Progenitor cell of endocrine pancreas (in vitro differentiated cells): Measurements from ENCODE around the gene VDAC2. TPM values are rescaled to one million over a fixed set of nuclear protein-coding genes. Genes with fewer than 3 reads are reported as not detected.

Source experiments
- DNase-seq: peaks from one replicate; pipeline ENCODE4 v3.0.0; 2021; ENCODE audit warnings: low spot score; ENCODE audit not compliant: unreplicated experiment
- H3K27ac Mint-ChIP-seq: 2 replicates; pipeline ENCODE4 v1.8.0; 2021; ENCODE audit warnings: mild to moderate bottlenecking, moderate library complexity, mixed read lengths
- H3K27me3 Mint-ChIP-seq: 2 replicates; pipeline ENCODE4 v1.8.0; 2021; ENCODE audit warnings: mixed read lengths
- H3K36me3 Mint-ChIP-seq: 2 replicates; pipeline ENCODE4 v1.8.0; 2022; ENCODE audit warnings: mixed read lengths; ENCODE audit not compliant: insufficient read depth
- H3K4me1 Mint-ChIP-seq: 2 replicates; pipeline ENCODE4 v1.8.0; 2021; ENCODE audit warnings: low read depth, mixed read lengths
- H3K4me3 Mint-ChIP-seq: 2 replicates; pipeline ENCODE4 v1.8.0; 2021; ENCODE audit warnings: low read depth, mild to moderate bottlenecking, moderate library complexity, mixed read lengths
- H3K9me3 Mint-ChIP-seq: 2 replicates; pipeline ENCODE4 v1.8.0; 2021; ENCODE audit warnings: low read depth, mixed read lengths
- total RNA-seq: library from RNA; stranded (reverse); gene quantifications from 2 replicates; pipeline ENCODE4 v1.2.1, GENCODE V29; 2021
- TF ChIP-seq, protein P1 (sequence below): fragments of 200-600 bp; sonication (generic); IDR thresholded peaks from one replicate; pipeline ENCODE4 v1.5.0; 2021; ENCODE audit warnings: antibody characterized with exemption, mild to moderate bottlenecking; ENCODE audit not compliant: unreplicated experiment

Gene VDAC2
- total RNA-seq, 1 donor from 2014 or later = 142 TPM

DNA sequence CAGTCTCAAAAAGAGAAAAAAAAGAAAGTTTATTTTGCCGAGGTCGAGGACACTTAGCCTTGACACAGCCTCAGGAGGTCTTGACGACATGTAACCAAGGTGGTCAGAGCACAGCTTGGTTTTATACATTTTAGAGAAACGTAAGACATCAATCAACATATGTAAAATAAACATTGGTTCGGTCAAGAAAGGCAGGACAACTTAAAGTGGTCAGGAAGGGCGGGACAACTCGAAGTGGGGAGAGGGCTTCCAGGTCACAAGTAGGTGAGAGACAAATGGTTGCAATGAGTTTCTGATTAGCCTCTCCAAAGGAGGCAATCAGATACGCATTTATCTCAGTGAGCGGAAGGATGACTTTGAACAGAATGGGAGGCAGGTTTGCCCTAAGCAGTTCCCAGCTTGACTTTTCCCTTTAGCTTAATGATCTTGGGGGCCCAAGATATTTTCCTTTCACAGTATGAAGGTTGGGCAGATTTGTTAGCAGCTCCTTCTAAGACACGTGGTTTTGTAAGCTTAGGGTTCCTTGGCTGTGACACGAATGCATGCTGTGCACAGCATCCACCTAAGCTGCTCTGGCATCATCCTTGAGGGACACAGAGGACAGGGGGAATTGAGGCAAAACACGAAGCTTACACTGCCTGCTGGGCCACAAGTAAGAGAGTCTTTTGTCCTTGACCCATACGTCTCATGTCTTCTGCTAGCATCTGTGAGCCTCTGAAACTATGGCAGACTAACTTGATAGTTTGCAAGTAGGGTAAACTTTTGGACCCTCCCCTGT is 3.3 kb upstream of the VDAC2 start:
- no peak overlapping the region for H3K4me3 Mint-ChIP-seq
- no peaks in the 10 kb centered on the region for H3K9me3 Mint-ChIP-seq
- peaks cover 3% of the 10 kb centered on the region for H3K36me3 Mint-ChIP-seq
- H3K4me1 Mint-ChIP-seq = peaks cover 26% of the 10 kb centered on the region
- no peaks in the 10 kb centered on the region for H3K27me3 Mint-ChIP-seq
- no peak for DNase-seq
- H3K27ac Mint-ChIP-seq = peak overlapping the region; percentile 7
- TF ChIP-seq, protein P1, sequence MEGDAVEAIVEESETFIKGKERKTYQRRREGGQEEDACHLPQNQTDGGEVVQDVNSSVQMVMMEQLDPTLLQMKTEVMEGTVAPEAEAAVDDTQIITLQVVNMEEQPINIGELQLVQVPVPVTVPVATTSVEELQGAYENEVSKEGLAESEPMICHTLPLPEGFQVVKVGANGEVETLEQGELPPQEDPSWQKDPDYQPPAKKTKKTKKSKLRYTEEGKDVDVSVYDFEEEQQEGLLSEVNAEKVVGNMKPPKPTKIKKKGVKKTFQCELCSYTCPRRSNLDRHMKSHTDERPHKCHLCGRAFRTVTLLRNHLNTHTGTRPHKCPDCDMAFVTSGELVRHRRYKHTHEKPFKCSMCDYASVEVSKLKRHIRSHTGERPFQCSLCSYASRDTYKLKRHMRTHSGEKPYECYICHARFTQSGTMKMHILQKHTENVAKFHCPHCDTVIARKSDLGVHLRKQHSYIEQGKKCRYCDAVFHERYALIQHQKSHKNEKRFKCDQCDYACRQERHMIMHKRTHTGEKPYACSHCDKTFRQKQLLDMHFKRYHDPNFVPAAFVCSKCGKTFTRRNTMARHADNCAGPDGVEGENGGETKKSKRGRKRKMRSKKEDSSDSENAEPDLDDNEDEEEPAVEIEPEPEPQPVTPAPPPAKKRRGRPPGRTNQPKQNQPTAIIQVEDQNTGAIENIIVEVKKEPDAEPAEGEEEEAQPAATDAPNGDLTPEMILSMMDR = no peak

- peak overlapping the region; percentile 60 for H3K27ac Mint-ChIP-seq
- peaks cover 4% of the 10 kb centered on the region for H3K36me3 Mint-ChIP-seq
These were observed 2.8 kb upstream of the VDAC2 start for GRCh38 chr10:75207857-75208144.

GRCh38 chr10:75208181-75208580 is 2.4 kb upstream of the VDAC2 start:
- TF ChIP-seq, protein P1 = no peak
- Mint-ChIP-seq H3K27ac (peak overlapping the region; percentile 60), H3K9me3 (no peaks in the 10 kb centered on the region), H3K36me3 (peaks cover 5% of the 10 kb centered on the region), H3K4me1 (peaks cover 31% of the 10 kb centered on the region), H3K4me3 (peak overlapping the region; percentile 29), H3K27me3 (no peaks in the 10 kb centered on the region)
- DNase-seq = no peak

More at GRCh38 chr10:75207857-75208144, 2.8 kb upstream of the VDAC2 start:
- no peaks in the 10 kb centered on the region for H3K9me3 Mint-ChIP-seq
- H3K4me1 Mint-ChIP-seq = peaks cover 31% of the 10 kb centered on the region
- H3K27me3 Mint-ChIP-seq = no peaks in the 10 kb centered on the region
- TF ChIP-seq, protein P1 = no peak
- no peak for DNase-seq
- peak overlapping the region; percentile 29 for H3K4me3 Mint-ChIP-seq

DNA sequence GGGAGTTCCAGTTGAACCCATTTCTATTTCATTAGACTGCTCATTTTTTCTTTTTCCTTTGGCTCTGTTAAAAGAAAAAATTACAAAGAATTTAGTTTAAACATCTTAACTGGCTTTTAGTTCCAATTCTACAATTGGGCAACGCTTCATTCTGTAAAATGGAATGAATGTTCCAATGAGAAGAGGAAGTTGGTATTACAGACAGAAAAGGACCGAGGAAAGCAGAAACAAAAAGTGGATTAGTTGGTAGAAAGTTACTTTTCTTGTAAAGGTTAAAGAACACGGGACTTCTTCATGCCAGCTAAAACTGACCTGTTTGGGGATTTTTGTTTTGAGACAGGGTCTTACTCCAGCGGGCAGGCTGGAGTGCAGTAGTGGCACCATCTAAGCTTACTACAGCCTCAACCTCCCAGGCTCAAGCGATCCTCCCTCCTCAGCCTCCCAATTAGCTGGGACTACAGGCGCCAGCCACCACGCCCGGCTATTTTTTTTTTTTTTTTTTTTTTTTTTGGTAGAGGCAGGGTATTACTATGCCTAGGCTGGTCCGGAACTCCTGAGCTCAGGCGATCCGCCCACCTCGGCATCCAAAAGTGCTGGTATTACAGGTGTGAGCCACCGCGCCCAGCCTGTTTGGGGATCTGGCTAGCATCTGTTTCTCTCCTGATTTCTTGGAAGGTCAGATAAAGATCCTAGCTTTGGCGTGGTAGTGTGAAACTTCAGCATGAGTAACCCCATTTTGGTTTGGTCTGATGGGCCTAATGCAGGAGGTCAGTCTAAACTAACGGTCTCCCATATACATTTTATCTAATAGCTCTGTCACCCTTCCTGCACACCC is 1.3 kb upstream of the VDAC2 start:
- H3K4me1 Mint-ChIP-seq = peaks cover 31% of the 10 kb centered on the region
- no peak for DNase-seq
- peak overlapping the region; percentile 97 for H3K4me3 Mint-ChIP-seq
- H3K27ac Mint-ChIP-seq = peak overlapping the region; percentile 99
- TF ChIP-seq, protein P1 = no peak
- H3K9me3 Mint-ChIP-seq = no peaks in the 10 kb centered on the region
- peaks cover 10% of the 10 kb centered on the region for H3K36me3 Mint-ChIP-seq
- H3K27me3 Mint-ChIP-seq = no peaks in the 10 kb centered on the region

GRCh38 chr10:75209921-75210281 is 695 bp upstream of the VDAC2 start:
- peak overlapping the region; percentile 99 for H3K27ac Mint-ChIP-seq
- no peak for DNase-seq
- peak overlapping the region; percentile 97 for H3K4me3 Mint-ChIP-seq
- H3K36me3 Mint-ChIP-seq = peaks cover 13% of the 10 kb centered on the region
- H3K27me3 Mint-ChIP-seq = no peaks in the 10 kb centered on the region
- H3K4me1 Mint-ChIP-seq = peaks cover 31% of the 10 kb centered on the region
- TF ChIP-seq, protein P1 = no peak
- no peaks in the 10 kb centered on the region for H3K9me3 Mint-ChIP-seq
